Measurements from ENCODE around the gene MCRIP1.

Gene MCRIP1

GRCh38 chr17:81817758-81818147 lies 15.3 kb downstream of the MCRIP1 start:
- no peaks in the 10 kb centered on the region for H3K27me3 Mint-ChIP-seq
- no peaks in the 10 kb centered on the region for H3K4me1 Mint-ChIP-seq
- H3K36me3 Mint-ChIP-seq (ENCODE audit: insufficient read depth) = peaks cover 1% of the 10 kb centered on the region
- no peak for ATAC-seq (replicated peaks; ENCODE audit: extremely low read depth, poor library complexity, severe bottlenecking)
- no peaks in the 10 kb centered on the region for H3K9me3 Mint-ChIP-seq
- DNase-seq (ENCODE audit: low spot score in 2 of 2) = no peak
- H3K4me3 Mint-ChIP-seq = no peak overlapping the region
- no peak overlapping the region for H3K27ac Mint-ChIP-seq (ENCODE audit: low read depth)

GRCh38 chr17:81815646-81815986 lies 17.5 kb downstream of the MCRIP1 start:
- DNase-seq (ENCODE audit: low spot score in 2 of 2) (no peak), ATAC-seq (replicated peaks; ENCODE audit: extremely low read depth, poor library complexity, severe bottlenecking) (no peak)
- Mint-ChIP-seq H3K36me3 (ENCODE audit: insufficient read depth) (peaks cover 1% of the 10 kb centered on the region), H3K9me3 (no peaks in the 10 kb centered on the region), H3K27ac (ENCODE audit: low read depth) (no peak overlapping the region), H3K27me3 (no peaks in the 10 kb centered on the region), H3K4me1 (no peaks in the 10 kb centered on the region), H3K4me3 (no peak overlapping the region)

- H3K36me3 Mint-ChIP-seq (ENCODE audit: insufficient read depth) = peaks cover 1% of the 10 kb centered on the region
- no peak overlapping the region for H3K4me3 Mint-ChIP-seq
- DNase-seq (ENCODE audit: low spot score in 2 of 2) (no peak), ATAC-seq (replicated peaks; ENCODE audit: extremely low read depth, poor library complexity, severe bottlenecking) (no peak)
- H3K4me1 Mint-ChIP-seq = no peaks in the 10 kb centered on the region
- H3K9me3 Mint-ChIP-seq = no peaks in the 10 kb centered on the region
- H3K27me3 Mint-ChIP-seq = peaks cover 6% of the 10 kb centered on the region
- no peak overlapping the region for H3K27ac Mint-ChIP-seq (ENCODE audit: low read depth)
These were observed 18.1 kb downstream of the MCRIP1 start for GRCh38 chr17:81814748-81815645.

GRCh38 chr17:81813861-81814683 lies 19.0 kb downstream of the MCRIP1 start:
- Mint-ChIP-seq H3K4me3 (no peak overlapping the region), H3K36me3 (ENCODE audit: insufficient read depth) (peaks cover 1% of the 10 kb centered on the region), H3K27ac (ENCODE audit: low read depth) (no peak overlapping the region), H3K27me3 (peaks cover 15% of the 10 kb centered on the region), H3K9me3 (no peaks in the 10 kb centered on the region), H3K4me1 (no peaks in the 10 kb centered on the region)
- ATAC-seq (replicated peaks; ENCODE audit: extremely low read depth, poor library complexity, severe bottlenecking) (no peak), DNase-seq (ENCODE audit: low spot score in 2 of 2) (no peak)

DNA sequence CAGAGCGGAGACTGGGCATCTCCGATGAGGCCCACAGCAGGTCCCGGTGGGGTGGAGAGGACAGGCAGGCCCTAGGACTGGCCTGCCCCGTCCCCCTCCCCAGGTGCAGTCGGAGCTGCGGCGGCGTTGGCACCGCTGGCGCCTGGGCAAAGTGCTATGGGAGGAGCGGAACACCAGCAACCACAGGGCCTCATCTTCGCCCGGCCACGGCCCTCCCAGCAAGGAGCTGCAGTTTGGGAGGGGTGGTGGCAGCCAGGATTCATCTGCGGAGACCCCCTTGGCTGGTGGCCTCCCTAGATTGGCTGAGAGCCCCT lies 19.8 kb downstream of the MCRIP1 start:
- DNase-seq (ENCODE audit: low spot score in 2 of 2) (no peak), ATAC-seq (replicated peaks; ENCODE audit: extremely low read depth, poor library complexity, severe bottlenecking) (no peak)
- Mint-ChIP-seq H3K9me3 (no peaks in the 10 kb centered on the region), H3K27ac (ENCODE audit: low read depth) (no peak overlapping the region), H3K27me3 (peaks cover 20% of the 10 kb centered on the region), H3K4me1 (no peaks in the 10 kb centered on the region), H3K36me3 (ENCODE audit: insufficient read depth) (peaks cover 1% of the 10 kb centered on the region), H3K4me3 (no peak overlapping the region)

DNA sequence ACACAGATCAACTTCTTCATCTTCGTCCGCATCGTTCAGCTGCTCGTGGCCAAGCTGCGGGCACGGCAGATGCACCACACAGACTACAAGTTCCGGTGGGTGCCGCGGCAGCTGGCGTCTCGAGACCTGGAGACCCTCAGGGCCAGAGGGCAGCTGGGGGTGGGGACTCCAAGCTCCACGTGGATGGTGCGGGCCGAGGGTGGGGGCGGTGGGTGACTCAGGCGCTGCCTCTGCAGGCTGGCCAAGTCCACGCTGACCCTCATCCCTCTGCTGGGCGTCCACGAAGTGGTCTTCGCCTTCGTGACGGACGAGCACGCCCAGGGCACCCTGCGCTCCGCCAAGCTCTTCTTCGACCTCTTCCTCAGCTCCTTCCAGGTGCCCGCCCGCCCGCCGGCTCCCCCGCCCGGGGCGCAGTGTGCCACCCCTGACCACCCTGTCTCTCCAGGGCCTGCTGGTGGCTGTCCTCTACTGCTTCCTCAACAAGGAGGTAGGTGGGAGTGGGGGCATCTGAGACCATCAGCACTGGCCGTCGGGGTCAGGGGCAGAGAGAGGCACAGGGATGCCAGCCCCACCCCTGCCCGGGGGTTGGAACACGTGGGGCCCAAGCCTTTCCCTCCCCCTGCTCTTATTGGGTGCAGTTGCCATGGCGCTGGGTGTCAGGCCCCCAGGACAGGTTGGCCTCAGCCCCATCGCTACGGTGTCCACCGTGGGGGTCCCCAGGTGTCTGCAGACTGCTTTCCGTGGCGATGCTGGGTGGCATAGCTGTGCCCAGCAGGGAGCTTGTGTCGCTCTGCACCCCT lies 20.3 kb downstream of the MCRIP1 start:
- Mint-ChIP-seq H3K27me3 (peaks cover 20% of the 10 kb centered on the region), H3K36me3 (ENCODE audit: insufficient read depth) (no peaks in the 10 kb centered on the region), H3K4me3 (no peak overlapping the region), H3K4me1 (no peaks in the 10 kb centered on the region), H3K9me3 (no peaks in the 10 kb centered on the region), H3K27ac (ENCODE audit: low read depth) (no peak overlapping the region)
- ATAC-seq (replicated peaks; ENCODE audit: extremely low read depth, poor library complexity, severe bottlenecking) (no peak), DNase-seq (ENCODE audit: low spot score in 2 of 2) (no peak)

GRCh38 chr17:81811705-81812570 lies 21.2 kb downstream of the MCRIP1 start:
- Mint-ChIP-seq H3K27me3 (peaks cover 20% of the 10 kb centered on the region), H3K9me3 (no peaks in the 10 kb centered on the region), H3K36me3 (ENCODE audit: insufficient read depth) (no peaks in the 10 kb centered on the region), H3K4me3 (no peak overlapping the region), H3K4me1 (no peaks in the 10 kb centered on the region), H3K27ac (ENCODE audit: low read depth) (no peak overlapping the region)
- DNase-seq (ENCODE audit: low spot score in 2 of 2) = no peak
- ATAC-seq (replicated peaks; ENCODE audit: extremely low read depth, poor library complexity, severe bottlenecking) = no peak

DNA sequence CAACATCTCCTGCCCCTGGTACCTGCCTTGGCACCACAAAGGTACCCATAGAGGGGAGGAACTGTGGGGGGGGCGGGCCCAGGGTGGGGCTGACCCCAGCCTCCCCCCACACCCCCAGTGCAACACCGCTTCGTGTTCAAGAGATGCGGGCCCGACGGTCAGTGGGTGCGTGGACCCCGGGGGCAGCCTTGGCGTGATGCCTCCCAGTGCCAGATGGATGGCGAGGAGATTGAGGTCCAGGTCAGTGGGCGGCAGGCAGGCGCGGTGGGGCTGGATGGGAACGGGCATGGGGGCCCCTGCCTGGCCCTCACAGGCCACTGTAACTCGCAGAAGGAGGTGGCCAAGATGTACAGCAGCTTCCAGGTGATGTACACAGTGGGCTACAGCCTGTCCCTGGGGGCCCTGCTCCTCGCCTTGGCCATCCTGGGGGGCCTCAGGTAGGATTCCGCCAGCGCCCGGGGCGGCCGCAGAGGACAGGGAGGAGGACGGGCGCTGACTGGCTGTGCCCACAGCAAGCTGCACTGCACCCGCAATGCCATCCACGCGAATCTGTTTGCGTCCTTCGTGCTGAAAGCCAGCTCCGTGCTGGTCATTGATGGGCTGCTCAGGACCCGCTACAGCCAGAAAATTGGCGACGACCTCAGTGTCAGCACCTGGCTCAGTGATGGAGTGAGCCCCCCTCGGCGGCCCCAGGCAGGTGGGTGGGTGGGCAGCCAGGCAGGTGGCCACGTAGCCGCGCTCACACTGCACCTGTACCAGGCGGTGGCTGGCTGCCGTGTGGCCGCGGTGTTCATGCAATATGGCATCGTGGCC lies 22.0 kb downstream of the MCRIP1 start:
- Mint-ChIP-seq H3K9me3 (no peaks in the 10 kb centered on the region), H3K27me3 (peaks cover 20% of the 10 kb centered on the region), H3K4me3 (no peak overlapping the region), H3K27ac (ENCODE audit: low read depth) (no peak overlapping the region), H3K36me3 (ENCODE audit: insufficient read depth) (no peaks in the 10 kb centered on the region), H3K4me1 (no peaks in the 10 kb centered on the region)
- no peak for ATAC-seq (replicated peaks; ENCODE audit: extremely low read depth, poor library complexity, severe bottlenecking)
- DNase-seq (ENCODE audit: low spot score in 2 of 2) = no peak

- no peak overlapping the region for H3K27ac Mint-ChIP-seq (ENCODE audit: low read depth)
- no peak for DNase-seq (ENCODE audit: low spot score in 2 of 2)
- H3K36me3 Mint-ChIP-seq (ENCODE audit: insufficient read depth) = no peaks in the 10 kb centered on the region
- no peaks in the 10 kb centered on the region for H3K4me1 Mint-ChIP-seq
- no peak for ATAC-seq (replicated peaks; ENCODE audit: extremely low read depth, poor library complexity, severe bottlenecking)
- H3K4me3 Mint-ChIP-seq = no peak overlapping the region
- H3K9me3 Mint-ChIP-seq = no peaks in the 10 kb centered on the region
- H3K27me3 Mint-ChIP-seq = peaks cover 20% of the 10 kb centered on the region
These were observed 22.6 kb downstream of the MCRIP1 start for GRCh38 chr17:81810476-81810875.

DNA sequence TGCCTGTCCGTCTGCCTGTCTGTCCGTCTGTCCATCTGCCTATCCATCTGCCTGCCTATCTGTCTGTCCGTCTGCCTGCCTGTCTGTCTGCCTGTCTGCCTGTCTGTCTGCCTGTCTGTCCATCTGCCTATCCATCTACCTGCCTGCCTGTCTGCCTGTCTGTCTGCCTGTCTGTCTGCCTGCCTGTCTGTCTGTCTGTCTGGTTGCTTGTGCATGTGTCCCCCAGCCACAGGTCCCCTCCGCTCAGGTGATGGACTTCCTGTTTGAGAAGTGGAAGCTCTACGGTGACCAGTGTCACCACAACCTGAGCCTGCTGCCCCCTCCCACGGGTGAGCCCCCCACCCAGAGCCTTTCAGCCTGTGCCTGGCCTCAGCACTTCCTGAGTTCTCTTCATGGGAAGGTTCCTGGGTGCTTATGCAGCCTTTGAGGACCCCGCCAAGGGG lies 23.5 kb downstream of the MCRIP1 start:
- peaks cover 20% of the 10 kb centered on the region for H3K27me3 Mint-ChIP-seq
- H3K4me3 Mint-ChIP-seq = no peak overlapping the region
- no peaks in the 10 kb centered on the region for H3K9me3 Mint-ChIP-seq
- no peaks in the 10 kb centered on the region for H3K4me1 Mint-ChIP-seq
- H3K36me3 Mint-ChIP-seq (ENCODE audit: insufficient read depth) = no peaks in the 10 kb centered on the region
- ATAC-seq (replicated peaks; ENCODE audit: extremely low read depth, poor library complexity, severe bottlenecking) (no peak), DNase-seq (ENCODE audit: low spot score in 2 of 2) (no peak)
- H3K27ac Mint-ChIP-seq (ENCODE audit: low read depth) = no peak overlapping the region

GRCh38 chr17:81808778-81809555 lies 24.1 kb downstream of the MCRIP1 start:
- Mint-ChIP-seq H3K27me3 (peaks cover 20% of the 10 kb centered on the region), H3K9me3 (no peaks in the 10 kb centered on the region), H3K27ac (ENCODE audit: low read depth) (no peak overlapping the region), H3K36me3 (ENCODE audit: insufficient read depth) (no peaks in the 10 kb centered on the region), H3K4me1 (no peaks in the 10 kb centered on the region), H3K4me3 (no peak overlapping the region)
- DNase-seq (ENCODE audit: low spot score in 2 of 2) (no peak), ATAC-seq (replicated peaks; ENCODE audit: extremely low read depth, poor library complexity, severe bottlenecking) (no peak)

All from central memory CD8-positive, alpha-beta T cell (primary cell).